A673 (cell line): ENCODE measurements around the gene FAXC.

Experiments used
- CTCF ChIP-seq: fragments of 300-800, 200-600 bp; sonication (generic); conservative IDR thresholded peaks from 2 replicates; pipeline ENCODE4 v1.5.1; 2017; ENCODE audit warnings: low read depth, mild to moderate bottlenecking, antibody characterized with exemption, low read length, moderate library complexity, mixed read lengths
- EZH2 ChIP-seq: fragments of 200-600 bp; sonication (generic); IDR thresholded peaks from 2 replicates; pipeline ENCODE4 v1.6.1; 2017; ENCODE audit warnings: borderline replicate concordance, low read depth, mild to moderate bottlenecking, mixed read lengths, antibody characterized with exemption, low read length; ENCODE audit not compliant: poor library complexity, severe bottlenecking

- TF ChIP-seq CTCF (no peak), EZH2 (no peak)
Measured at GRCh38 chr6:99225172-99225571, 124.3 kb downstream of the FAXC start.
